Activated CD4-positive, alpha-beta T cell treated with anti-CD3 and anti-CD28 coated beads for 4 hours (primary cell): Measurements from ENCODE around the gene RHBDD1.

Source experiments
- DNase-seq, 2 donors: peaks; one replicate each; pipeline ENCODE4 v3.0.0-alpha.2; 2020

Gene RHBDD1

DNA sequence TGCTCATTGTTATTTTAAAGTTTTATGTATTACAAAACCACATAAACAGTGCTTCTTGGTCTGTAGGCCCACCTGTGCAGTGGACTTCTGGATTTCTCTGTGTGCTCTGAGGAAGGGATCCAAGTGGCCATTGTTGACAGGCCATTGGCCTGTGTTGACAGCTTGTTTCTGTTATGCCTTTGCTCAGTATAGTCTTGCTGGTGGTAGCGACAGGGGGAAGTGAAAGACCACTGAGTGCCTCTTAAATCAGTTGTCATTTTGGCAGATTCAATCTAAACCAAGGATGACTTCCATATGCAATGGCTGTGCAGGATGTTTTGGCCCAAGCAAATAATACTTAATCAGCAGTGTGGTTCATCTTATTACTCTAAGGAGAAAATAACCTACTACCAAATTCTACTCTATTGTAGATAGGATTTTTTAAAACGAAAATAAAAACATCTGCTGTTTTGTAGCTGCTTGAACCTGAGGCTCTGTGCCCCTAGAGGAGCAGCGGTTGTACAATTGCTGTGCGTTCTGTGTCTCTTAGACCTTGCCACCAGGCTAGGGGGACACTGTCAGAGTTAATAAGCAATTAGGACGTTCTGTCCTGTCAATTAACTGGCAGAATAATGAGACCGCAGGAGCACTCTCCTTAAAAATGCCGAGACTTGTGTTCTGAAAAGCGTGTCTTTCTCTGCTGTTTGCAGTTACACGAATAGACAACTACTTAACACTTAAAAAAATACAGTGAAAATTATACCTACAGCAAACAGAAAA, 108.2 kb downstream of the RHBDD1 start:
- no peak for DNase-seq

DNA sequence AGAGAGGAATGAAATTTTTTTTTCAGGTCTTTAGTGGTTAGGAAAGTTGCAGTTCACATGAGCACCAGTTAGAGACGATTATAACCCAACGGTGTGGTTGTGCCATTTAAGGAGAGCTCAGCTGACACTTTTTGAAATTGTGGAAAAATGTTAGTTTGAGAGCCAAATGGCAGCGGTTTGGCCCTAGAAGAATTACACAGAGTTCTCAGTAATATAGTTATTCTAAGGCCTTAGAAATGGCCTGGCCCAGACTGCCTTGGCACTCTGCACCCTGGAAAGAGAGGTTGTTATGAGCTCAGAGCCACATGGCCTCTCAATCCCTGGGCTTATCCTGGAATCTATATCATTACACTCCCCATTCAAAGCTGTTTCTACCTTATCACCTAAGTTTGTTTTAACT, 117.4 kb downstream of the RHBDD1 start:
- no peak for DNase-seq

DNA sequence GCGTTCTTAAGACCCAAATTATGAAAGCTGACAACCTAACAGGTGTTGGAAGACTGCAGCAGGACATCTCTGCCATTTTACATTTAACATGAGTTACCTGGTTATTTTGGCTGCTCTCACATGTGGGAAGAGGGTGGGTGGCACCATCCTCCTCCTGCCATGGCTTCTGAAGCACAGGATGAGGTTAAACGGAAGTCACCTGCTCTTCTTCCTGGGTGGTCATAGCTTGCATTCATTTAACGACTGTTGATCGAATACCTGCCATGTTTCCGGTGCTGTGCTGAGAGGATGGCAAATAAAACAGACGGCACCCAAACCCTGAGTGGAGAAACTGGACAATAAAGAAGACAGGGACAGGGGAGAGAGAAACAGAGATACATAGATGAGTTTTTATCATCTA, 118.0 kb downstream of the RHBDD1 start:
- DNase-seq: no peak

- no peak for DNase-seq
Measured at GRCh38 chr2:226956659-226957058, 120.8 kb downstream of the RHBDD1 start.

GRCh38 chr2:226959418-226959817, 123.6 kb downstream of the RHBDD1 start:
- DNase-seq: no peak

DNA sequence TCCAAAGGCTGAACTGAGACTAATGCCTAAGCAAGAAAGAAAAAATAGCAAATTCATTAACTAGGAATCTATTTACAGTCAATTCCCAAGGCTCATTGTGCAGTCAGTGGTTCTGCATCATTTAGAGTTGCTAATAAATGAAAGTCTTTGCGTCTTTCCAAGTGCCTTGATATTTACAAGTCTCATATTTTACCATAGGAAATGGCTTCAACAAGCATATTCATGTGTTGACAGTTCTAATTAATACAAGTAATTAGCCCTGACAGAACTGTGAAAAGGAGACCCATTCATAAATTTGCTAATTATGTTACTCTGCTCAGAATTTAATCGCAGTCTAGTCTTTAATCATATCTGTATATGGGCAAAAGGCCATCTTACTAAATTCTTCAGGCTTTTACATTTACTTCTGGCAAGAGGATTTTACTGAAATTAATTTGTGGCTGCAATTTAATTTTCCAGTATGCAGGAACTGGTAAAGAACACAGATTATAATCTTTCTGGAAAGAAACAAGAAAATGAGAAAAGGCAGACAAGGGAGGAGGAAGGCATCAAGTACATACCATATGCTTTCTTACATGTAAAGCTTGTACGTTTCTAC, 126.4 kb downstream of the RHBDD1 start:
- no peak for DNase-seq

GRCh38 chr2:226963528-226963927, 127.7 kb downstream of the RHBDD1 start:
- no peak for DNase-seq

- no peak for DNase-seq
Measured at GRCh38 chr2:226965376-226965775, 129.5 kb downstream of the RHBDD1 start.

- DNase-seq: no peak
Measured at GRCh38 chr2:226969417-226970080, 133.7 kb downstream of the RHBDD1 start.

DNA sequence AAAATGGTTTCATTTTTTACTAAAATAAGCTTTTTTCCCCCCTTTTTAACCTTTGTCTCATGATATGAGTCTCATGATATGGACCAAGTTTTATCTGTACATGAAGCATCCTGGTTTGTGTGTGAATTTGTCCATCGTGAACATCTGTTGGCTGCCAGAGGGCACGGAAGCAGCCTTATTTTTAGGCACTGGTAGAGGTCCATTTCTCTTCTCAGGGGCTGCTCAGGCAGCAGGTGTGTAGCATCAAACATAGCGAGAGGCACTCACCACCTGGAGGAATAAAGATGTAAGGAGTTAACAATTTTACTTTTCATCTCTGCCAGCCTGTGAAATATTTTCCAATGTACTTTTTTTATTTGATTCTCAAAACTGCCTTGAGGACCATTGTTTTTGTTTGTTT, 134.5 kb downstream of the RHBDD1 start:
- DNase-seq: no peak

DNA sequence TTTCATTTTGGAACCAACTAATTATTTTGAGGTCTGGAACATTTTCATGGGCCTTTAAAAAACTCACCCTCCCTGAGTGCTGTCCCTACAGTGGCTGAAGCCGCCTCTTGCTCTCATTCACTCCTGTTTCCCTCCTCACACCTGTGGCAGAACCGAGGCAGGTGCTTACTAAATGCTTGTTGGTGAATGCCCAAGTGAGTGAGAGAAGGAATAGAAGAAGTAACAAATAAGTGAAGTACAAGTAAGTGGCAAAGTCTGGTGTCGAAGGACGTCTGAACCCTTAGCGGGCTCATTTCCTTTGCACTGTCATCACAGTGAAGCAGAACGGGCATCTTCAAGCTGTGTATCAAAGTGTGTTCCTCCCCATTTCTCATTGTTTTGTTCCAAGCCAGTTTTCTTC, 135.2 kb downstream of the RHBDD1 start:
- DNase-seq: no peak

GRCh38 chr2:226971770-226972169, 135.9 kb downstream of the RHBDD1 start:
- no peak for DNase-seq

- DNase-seq: no peak
Measured at GRCh38 chr2:226973816-226974215, 138.0 kb downstream of the RHBDD1 start.

DNA sequence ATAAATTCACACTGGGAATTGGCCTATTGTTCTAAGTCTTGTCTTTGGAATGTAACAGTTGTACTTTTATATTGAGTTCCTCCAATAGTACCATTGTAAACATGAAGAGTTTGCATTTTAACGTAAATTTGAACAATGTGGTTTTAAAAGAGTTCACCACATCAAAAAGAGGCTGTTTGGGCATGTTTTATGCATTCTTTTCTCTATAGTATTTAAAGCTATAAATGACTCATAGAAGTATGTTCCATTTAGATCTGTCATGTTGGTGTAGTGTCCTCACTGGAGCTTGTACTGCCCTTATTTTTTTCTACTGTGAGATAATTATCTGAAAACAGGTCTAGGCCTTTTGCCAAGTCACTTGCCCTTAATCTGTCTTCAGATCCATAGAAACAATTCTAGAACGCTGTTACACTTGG, 141.9 kb downstream of the RHBDD1 start:
- DNase-seq: no peak

DNA sequence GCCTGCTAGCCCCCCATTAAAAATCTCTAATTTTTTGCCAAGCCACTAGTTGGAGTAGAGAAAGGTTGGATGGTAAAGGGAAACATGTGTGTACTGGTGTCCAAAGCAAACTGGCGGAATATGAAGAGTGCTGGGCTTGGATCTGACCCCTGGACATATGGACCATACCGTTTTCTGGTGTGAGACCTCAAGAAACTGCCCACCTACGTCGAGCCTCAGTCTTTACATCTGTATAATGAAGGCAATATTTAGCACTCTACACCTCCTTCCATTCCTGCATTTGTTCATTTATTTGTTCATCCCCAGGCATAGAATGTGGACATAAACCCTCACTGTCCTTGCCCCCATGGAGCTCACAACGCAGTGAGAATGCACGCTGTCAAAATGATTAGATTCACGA, 142.4 kb downstream of the RHBDD1 start:
- no peak for DNase-seq

GRCh38 chr2:226979004-226979403, 143.2 kb downstream of the RHBDD1 start:
- no peak for DNase-seq

DNA sequence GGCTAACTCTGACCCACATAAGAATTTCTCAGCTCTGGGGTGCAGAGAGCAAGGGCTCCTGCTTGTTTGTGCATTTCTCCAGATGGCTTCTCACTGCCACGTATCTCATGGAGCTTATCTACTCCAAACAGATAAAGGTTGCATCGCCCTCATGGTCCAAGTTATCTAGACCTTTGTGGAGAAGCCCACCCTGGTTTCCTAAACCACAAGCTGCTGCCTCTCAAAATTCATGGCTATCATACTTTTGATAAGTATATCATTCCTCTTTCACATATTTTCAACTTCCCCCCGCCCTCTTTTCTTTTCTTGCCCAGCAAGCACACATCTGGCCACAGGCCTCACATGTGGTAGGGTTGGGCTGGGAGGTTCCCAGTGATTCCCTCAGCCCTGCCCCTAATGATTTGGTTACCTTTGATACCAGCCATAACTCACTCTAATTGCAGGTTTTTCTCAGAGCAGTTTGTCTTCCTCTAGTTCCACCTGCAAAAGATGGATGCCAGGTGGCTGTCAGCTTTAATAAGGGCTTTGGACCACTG, 146.0 kb downstream of the RHBDD1 start:
- no peak for DNase-seq

- no peak for DNase-seq
Measured at GRCh38 chr2:226983895-226984749, 148.3 kb downstream of the RHBDD1 start.

GRCh38 chr2:226984750-226985582, 149.1 kb downstream of the RHBDD1 start:
- DNase-seq: peak in 1 of 2 donors; percentile 15

- no peak for DNase-seq
Measured at GRCh38 chr2:226985583-226985946, 149.7 kb downstream of the RHBDD1 start.

- no peak for DNase-seq
Measured at GRCh38 chr2:226991663-226992062, 155.8 kb downstream of the RHBDD1 start.

DNA sequence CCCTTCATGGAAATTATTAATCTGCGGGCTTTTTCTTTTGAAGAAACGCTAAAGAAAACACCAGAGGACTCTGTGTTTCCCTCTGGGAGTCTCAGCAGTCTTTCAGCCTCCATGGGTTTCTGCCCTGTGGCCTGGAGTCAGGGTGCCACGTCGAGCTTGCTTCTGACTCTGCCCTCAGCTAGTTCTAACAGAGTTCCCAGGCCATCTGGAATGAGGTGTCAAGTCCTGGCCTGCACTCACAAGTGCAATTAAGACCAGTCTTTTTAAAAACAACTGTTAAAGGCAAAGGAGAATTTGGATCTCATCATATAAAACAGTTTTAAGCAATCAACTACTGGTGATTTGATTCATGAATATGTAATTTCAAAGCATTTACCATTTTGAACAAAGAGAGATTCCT, 157.3 kb downstream of the RHBDD1 start:
- no peak for DNase-seq
